Inflammatory macrophage treated with lipopolysaccharide for 1 hour (primary cell): Measurements from ENCODE around the gene SDHD.
"Not testable (repeated sequence)": the region's sequence is repeated elsewhere in the genome, so short reads cannot be mapped to it uniquely, and the experiment has no call there.

Experiments
- DNase-seq, 2 donors: peaks; one replicate each; pipeline ENCODE4 v3.0.0-alpha.2; 2020 to 2022

SDHD gene

GRCh38 chr11:112086422-112087191, at the start of gene SDHD, which contains the start of gene TIMM8B:
TSS of gene SDHD (plus strand) at chr11:112086873. CDS start at chr11:112086908, 35 bp downstream.
TSS of gene TIMM8B (minus strand) at chr11:112086756. CDS start at chr11:112086723, 33 bp downstream.
- peak; percentile 97 to 98 for DNase-seq

DNA sequence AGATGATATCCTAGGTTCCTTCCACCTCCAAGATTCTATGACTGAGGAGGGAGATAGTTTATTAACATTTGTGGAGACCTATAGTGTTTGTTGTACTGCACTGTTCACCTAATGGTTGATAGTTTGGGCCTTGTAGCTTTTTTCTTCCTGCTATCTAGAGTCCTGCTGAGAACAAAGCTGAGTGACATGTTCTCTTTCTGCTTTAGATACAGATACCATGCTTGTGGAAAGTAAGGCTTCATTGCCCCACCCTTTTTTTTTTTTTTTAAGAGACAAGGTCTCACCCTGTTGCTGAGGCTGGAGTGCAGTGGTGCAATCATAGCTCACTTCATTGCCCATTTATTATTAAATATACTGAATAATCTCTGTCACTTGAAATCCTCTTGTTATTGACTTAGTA, 49.1 kb upstream of the SDHD start:
- no peak for DNase-seq

- no peak for DNase-seq
These were observed 44.3 kb upstream of the SDHD start for GRCh38 chr11:112042161-112042960.

DNA sequence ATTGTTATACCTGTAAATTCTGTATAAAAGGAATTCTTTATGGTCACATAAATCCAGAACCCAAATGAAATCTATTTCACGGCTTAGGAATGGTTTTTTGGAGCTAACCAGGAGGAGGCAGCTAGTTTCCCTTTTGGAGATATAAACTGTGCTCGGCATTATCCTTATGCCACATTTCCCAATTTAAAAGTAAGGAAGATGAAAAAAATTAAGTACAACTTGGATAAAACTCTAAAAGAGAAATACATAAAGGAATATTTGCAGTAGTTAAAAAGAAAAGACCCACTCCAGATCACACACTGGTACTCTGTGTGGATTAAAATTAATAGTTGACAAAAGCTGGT, 43.7 kb upstream of the SDHD start:
- DNase-seq: no peak

- no peak for DNase-seq
These were observed 41.7 kb upstream of the SDHD start for GRCh38 chr11:112044961-112045360.

DNA sequence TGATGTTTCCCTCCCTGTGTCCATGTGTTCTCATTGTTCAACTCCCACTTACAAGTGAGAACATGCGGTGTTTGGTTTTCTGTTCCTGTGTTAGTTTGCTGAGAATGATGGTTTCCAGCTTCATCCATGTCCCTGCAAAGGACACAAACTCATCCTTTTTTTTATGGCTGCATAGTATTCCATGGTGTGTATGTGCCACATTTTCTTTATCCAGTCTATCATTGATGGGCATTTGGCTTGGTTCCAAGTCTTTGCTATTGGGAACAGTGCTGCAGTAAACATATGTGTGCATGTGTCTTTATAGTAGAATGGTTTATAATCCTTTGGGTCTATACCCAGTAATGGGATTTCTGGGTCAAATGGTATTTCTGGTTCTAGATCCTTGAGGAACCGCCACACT, 40.0 kb upstream of the SDHD start:
- DNase-seq: not testable (repeated sequence)

DNA sequence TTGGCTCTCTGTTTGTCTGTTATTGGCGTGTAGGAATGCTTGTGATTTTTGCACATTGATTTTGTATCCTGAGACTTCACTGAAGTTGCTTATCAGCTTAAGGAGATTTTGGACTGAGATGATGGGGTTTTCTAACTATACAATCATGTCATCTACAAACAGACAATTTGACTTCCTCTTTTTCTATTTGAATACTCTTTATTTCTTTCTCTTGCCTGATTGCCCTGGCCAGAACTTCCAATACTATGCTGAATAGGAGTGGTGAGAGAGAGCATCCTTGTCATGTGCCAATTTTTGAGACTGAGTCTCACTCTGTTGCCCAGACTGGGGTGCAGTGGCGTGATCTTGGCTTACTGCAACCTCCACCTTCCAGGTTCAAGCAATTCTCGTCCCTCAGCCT, 38.4 kb upstream of the SDHD start:
- DNase-seq: not testable (repeated sequence)

DNA sequence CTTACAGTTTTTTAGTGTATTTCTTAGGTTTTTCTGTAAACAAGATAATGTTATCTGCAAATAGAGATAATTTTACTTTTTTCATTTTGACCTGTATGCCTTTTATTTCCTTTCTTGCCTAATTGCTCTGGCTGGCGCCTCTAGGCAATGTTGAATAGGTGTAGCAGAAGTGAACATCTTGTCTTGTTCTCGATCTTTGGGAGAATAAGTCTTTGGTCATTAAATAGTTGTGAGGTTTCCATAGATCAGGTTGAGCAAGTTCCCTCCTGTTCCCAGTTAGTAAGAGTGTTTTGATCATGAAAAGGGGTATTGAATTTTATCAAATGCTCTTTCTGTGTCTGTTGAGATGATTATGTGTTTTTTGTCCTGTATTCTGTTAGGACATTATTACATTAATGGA, 36.9 kb upstream of the SDHD start:
- no peak for DNase-seq

GRCh38 chr11:112050721-112051120, 36.0 kb upstream of the SDHD start:
- DNase-seq: no peak

DNA sequence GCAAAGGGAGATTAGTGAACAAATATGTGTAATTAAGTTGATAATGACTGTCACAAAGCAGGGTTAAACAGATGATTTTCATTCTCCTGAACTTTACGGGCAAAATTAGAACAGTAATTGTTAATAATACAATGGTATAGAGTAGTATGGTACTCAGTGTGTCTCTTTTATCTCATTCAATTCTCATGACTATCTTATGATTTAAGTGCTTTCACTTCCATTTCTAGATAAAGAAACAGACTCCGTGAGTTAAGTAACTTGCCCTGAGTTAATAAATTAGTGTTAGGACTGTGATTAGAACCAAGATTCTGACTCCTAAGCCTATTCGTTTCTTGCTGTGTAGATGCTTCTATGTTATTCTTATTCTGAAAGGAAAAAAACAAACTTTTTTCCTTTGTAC, 34.9 kb upstream of the SDHD start:
- no peak for DNase-seq

GRCh38 chr11:112057170-112057569, 29.5 kb upstream of the SDHD start:
- no peak for DNase-seq

- no peak for DNase-seq
These were observed 28.6 kb upstream of the SDHD start for GRCh38 chr11:112058103-112058502.

DNA sequence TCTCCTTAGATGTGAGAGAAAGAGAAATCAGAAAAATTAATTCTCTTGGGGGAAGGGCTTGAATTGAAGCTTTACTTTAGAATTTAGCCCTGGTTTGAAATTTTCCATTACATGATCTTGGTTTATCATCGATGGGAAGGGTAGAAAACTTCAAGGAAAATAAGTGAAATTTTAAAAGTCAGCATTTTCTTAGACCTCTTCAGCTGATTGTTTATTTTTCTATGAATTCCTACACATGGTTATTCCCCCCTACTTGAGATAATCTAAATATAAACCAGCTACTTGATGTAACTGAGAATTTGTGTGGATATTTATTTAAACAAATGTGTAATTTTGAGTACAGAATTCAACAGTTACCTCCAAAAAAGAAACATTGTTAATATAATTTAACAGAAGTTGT, 23.8 kb upstream of the SDHD start:
- no peak for DNase-seq

DNA sequence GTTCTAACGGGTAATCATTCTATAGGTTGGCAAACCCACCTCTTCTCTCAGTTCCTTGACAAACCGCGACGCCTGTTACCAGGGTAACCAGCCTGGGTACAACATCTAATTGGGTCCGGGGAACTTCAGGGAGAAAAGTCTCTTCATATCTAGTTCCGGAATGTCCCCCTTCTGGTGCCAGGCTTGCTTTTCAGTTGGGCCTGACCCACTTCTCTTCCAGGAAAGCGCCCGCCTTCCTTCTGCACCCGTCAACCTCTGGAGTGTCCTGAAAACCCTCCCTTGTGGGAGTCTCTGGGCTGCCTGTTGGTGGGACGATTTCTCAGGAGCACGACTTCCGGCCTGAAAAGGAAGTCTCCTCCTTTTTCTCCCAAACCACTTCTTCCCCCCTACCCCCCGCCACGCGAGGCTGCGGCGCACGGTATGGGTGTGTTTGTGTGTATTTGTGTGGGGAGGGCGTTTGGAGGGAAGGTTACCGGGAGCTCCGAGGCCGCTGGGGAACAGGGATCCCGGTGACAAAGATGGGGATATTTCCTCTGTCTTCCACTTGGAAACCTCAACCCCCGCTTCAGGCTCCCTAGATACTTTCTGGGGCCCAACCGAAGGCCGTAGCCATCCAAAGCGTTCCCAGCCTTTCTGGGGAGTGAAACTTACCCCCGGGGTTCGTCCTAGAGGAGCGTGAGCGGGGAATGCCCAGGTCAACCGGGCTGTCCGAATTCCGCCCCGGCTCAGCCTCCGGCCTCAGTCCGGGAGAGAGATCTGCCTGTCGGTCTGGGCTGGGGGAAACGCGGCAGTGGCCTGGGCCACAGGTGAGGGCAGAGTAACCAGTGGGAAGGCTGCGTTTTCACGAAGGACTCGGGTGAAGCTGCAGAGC, 12.5 kb upstream of the SDHD start, which contains the start of the genes NKAPD1 and PIH1D2:
TSS of gene NKAPD1 (plus strand) at position 359 of the 871 bp plus-strand sequence. CDS start 1,276 bp downstream, outside the sequence.
TSS of gene PIH1D2 (minus strand) at position 77 of the 871 bp plus-strand sequence. CDS start 843 bp downstream, outside the sequence.
- DNase-seq: peak; percentile 76 to 95

DNA sequence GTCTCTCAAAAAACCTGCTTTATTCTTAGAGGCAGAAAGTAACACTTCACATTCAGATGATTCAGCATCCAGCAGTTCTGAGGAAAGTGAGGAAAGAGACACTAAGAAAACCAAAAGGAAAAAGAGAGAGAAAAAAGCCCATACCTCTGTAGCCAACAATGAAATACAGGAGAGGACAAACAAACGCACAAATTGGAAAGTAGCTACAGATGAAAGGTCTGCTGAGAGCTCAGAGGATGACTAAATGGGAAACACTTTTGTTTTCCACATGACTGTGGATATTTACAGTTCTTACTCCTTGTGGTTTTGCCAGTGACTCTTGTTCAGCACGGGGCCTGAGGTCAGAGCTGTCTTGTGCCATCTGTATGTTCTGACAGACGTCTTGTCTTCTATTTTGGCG, 3.9 kb upstream of the SDHD start:
- DNase-seq: peak; percentile 25 to 72

DNA sequence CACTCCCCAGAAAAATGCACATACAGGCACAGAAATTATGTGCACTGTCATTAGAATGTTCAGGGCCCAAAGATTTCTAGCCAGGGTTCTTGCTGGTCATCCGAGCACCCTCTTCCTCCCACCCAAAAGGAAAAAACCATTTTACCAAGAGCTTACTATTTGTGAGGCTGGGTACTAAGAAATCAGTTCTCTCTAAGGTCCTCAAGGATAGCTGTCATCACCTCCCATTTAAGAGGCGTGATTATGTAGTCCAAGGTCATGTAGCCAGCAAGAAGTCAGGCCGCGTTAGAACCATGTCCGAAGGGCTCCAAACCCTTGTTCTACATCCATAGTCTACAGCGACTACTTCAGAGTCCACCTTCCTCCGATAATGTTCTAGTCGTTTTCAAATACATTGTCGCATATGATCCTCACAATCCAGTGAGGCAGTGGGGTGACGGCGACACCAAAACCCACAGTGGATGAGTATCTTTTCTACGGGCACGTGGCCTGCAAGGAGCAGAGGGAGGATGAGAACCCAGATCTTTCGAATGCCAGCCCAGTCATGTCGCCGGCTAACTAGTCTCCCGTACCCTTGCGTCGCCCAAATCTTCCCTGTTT, 751 bp upstream of the SDHD start:
- DNase-seq: peak; percentile 43 to 51

DNA sequence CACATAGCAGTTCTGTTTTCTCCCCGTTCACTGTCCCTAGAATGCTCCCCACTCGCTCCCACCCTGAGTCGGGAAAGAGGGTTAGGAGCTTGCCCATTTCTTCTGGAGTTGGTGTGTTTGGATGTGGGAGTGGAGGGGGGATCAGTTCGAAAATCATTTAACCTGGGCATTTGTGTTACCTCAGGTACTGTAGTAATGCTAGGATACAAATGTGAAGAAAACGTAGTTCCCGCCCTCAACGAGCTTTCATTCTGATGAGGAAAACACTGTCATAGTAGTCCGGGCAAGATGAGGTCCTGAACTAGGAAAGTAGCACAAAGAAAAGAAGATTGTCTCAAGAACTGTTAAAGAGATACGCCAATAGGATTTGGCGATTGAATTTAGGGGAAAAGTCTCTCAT, 539 bp downstream of the SDHD start:
- DNase-seq: peak in 1 of 2 donors; percentile 10

GRCh38 chr11:112095302-112095701, 8.6 kb downstream of the SDHD start:
- peak; percentile 56 to 60 for DNase-seq

GRCh38 chr11:112096194-112096593, 9.5 kb downstream of the SDHD start:
- no peak for DNase-seq

- no peak for DNase-seq
These were observed 11.3 kb downstream of the SDHD start for GRCh38 chr11:112097734-112098528.

- DNase-seq: peak; percentile 42 to 66
These were observed 13.8 kb downstream of the SDHD start for GRCh38 chr11:112100462-112100861.

DNA sequence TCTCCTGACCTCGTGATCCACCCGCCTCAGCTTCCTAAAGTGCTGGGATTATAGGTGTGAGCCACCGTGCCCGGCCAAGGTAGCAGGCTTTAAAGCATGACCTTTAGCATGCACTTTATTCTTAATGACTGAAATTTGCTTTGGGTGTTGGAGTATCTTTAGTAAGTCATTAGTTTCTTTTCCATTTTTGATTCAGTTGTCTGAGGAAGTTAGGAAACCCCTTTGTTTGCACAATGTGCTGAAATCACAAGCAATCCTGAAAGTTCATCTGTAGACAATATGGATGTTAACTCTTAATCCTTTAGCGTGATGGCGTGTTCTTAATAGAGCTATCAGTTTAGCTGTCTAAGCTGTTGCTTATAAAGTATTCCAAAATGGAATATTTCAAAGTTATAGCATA, 16.8 kb downstream of the SDHD start:
- DNase-seq: peak; percentile 82 to 94
